ENCODE measurements around the gene OXLD1. TPM values are rescaled to one million over a fixed set of nuclear protein-coding genes. Genes with fewer than 3 reads are reported as not detected.

Gene OXLD1
- polyA plus RNA-seq, 1 of the 3 experiments (the other 2 are of a cell fraction), result 103 TPM

- no peak for TF ChIP-seq USF1 (IDR thresholded peaks at IDR 0.05; ENCODE audit: borderline replicate concordance, low read depth)
- TF ChIP-seq FOXJ3 (CRISPR knock-in tag; IDR thresholded peaks at IDR 0.05), result no peak
These were observed 21.1 kb downstream of the OXLD1 start (continued) for GRCh38 chr17:81644976-81645952.

GRCh38 chr17:81644496-81644895 lies 21.9 kb downstream of the OXLD1 start:
- Histone ChIP-seq H3K4me1 (ENCODE audit: control insufficient read depth in 1 of 2, insufficient read depth in 2 of 2, low read depth in 1 of 2, low read length in 1 of 2) (peaks cover 0 to 5% of the 10 kb centered on the region in 2 experiments; a peak in 3 of 4 replicates), H3K27ac (ENCODE audit: low read depth in 2 of 2, low read length in 1 of 2) (no peak overlapping the region), H3K9me3 (peaks cover 3% of the 10 kb centered on the region; the same call in 1 of the 2 replicates), H3K4me2 (no peak overlapping the region), H3K79me2 (ENCODE audit: insufficient read depth) (no peaks in the 10 kb centered on the region), H4K20me1 (ENCODE audit: insufficient read depth) (no peaks in the 10 kb centered on the region), H3K9me2 (no peaks in the 10 kb centered on the region), H3K9ac (no peak overlapping the region), H3K36me3 (replicated peaks in 1 of 2; ENCODE audit: control insufficient read depth in 1 of 2, insufficient read depth in 2 of 2, low read length in 1 of 2) (no peaks in the 10 kb centered on the region), H3K4me3 (ENCODE audit: low read depth in 2 of 2, low read length in 1 of 2) (no peak overlapping the region), H3F3A (replicated peaks; ENCODE audit: insufficient read depth) (peaks cover 3% of the 10 kb centered on the region), H2AFZ (ENCODE audit: low read depth) (no peak overlapping the region), H3K27me3 (ENCODE audit: insufficient read depth) (no peaks in the 10 kb centered on the region; the same call in 1 of the 2 replicates)
- DNase-seq, result no peak
- 88% methylated on average over 13 of the region's 15 CpGs for WGBS (ENCODE audit: low lambda C conversion rate)
- CTCF ChIA-PET, result no interaction called here
- POLR2A ChIA-PET, result no interaction called here
- no peak for TF ChIP-seq RAD21 (IDR thresholded peaks at IDR 0.05; ENCODE audit: low read length)
- TF ChIP-seq GABPA (IDR thresholded peaks at IDR 0.05; ENCODE audit: low read depth), result no peak
- TF ChIP-seq USF1 (IDR thresholded peaks at IDR 0.05; ENCODE audit: borderline replicate concordance, low read depth), result no peak
- no peak for TF ChIP-seq EP300 (IDR thresholded peaks at IDR 0.05; ENCODE audit: borderline replicate concordance in 1 of 2, low read depth in 1 of 2, low read length in 1 of 2)
- no peak for TF ChIP-seq TCF12 (IDR thresholded peaks at IDR 0.05)
- TF ChIP-seq TEAD4 (IDR thresholded peaks at IDR 0.05; ENCODE audit: borderline replicate concordance, insufficient read depth), result no peak
- TF ChIP-seq JUND (IDR thresholded peaks at IDR 0.05), result no peak
- TF ChIP-seq NRF1 (IDR thresholded peaks at IDR 0.05; ENCODE audit: low read depth, low read length), result no peak
- TF ChIP-seq CHD2 (IDR thresholded peaks at IDR 0.05; ENCODE audit: low read length, partially characterized antibody), result no peak
- TF ChIP-seq FOXJ3 (CRISPR knock-in tag; IDR thresholded peaks at IDR 0.05), result no peak
- TF ChIP-seq FOXM1 (IDR thresholded peaks at IDR 0.05; ENCODE audit: low read depth), result no peak
- TF ChIP-seq ELF1 (IDR thresholded peaks at IDR 0.05), result no peak
- TF ChIP-seq GATA2 (CRISPR knock-in tag; IDR thresholded peaks at IDR 0.05), result no peak
- TF ChIP-seq REST (IDR thresholded peaks at IDR 0.05; ENCODE audit: low read depth, low read length), result no peak
- TF ChIP-seq MEF2A (IDR thresholded peaks at IDR 0.05; ENCODE audit: borderline replicate concordance, low read depth), result no peak
- TF ChIP-seq MXI1 (IDR thresholded peaks at IDR 0.05; ENCODE audit: low read depth, low read length), result no peak
- TF ChIP-seq MAX (IDR thresholded peaks at IDR 0.05; ENCODE audit: low read depth), result no peak
- TF ChIP-seq USF2 (IDR thresholded peaks at IDR 0.05; ENCODE audit: borderline replicate concordance, low read depth, low read length), result no peak
- TF ChIP-seq RFX5 (IDR thresholded peaks at IDR 0.05; ENCODE audit: low read length), result no peak
